ENCODE data around the gene ERFL.
"Not testable (repeated sequence)": the region's sequence is repeated elsewhere in the genome, so short reads cannot be mapped to it uniquely, and the experiment has no call there.

ERFL gene

GRCh38 chr19:41914424-41914834, 13.8 kb downstream of the ERFL start:
- not testable (repeated sequence) for H3K4me3 ChIP-seq (ENCODE audit: low read length); H3K27ac ChIP-seq (ENCODE audit: low read length); H3K9ac ChIP-seq (ENCODE audit: low read length); H3K9me3 ChIP-seq (ENCODE audit: control insufficient read depth, low read depth, low read length); H3K36me3 ChIP-seq (ENCODE audit: control insufficient read depth, low read depth, low read length); H3K4me1 ChIP-seq (ENCODE audit: control insufficient read depth, low read depth, low read length)
- H3K27me3 ChIP-seq (ENCODE audit: control insufficient read depth, insufficient read depth, low read length), result peaks cover 100% of the 10 kb centered on the region

- Histone ChIP-seq H3K9me3 (ENCODE audit: control insufficient read depth, low read depth, low read length) (no peaks in the 10 kb centered on the region), H3K4me3 (ENCODE audit: low read length) (no peak overlapping the region), H3K27ac (ENCODE audit: low read length) (no peak overlapping the region), H3K36me3 (ENCODE audit: control insufficient read depth, low read depth, low read length) (no peaks in the 10 kb centered on the region), H3K27me3 (ENCODE audit: control insufficient read depth, insufficient read depth, low read length) (peaks cover 100% of the 10 kb centered on the region), H3K4me1 (ENCODE audit: control insufficient read depth, low read depth, low read length) (no peaks in the 10 kb centered on the region), H3K9ac (ENCODE audit: low read length) (no peak overlapping the region)
Measured at GRCh38 chr19:41913538-41914423, 14.5 kb downstream of the ERFL start.

DNA sequence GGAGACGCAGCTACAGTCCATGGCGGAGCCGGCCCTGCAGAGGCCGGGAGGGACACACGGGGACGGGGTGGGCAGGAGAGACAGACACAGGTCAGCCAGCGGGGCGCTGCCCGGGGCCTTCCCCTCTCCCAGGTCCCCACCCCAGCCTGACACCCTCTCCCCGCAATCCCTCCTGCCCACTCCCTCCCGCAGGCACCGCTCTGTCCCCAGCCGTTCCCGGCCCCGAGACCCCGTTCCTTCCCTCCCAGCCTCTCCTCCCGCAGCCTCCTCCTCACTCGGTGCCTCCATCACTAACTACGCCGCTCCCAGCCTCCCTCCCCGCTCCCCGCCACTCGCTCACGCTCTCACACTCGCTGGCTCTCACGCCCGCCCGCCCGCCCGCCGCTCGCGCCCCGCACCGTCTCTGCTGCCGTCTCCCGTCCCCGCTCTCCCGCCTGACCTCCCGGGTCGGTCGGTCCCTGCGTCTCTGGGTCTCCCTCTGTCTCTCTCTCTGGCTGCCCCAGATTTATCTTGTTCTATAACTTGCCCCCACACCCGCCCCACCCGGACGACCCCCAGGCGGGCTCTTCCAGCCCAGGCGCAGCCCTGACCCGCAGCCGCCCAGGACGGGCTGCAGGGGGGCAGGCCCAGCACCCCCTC, 15.2 kb downstream of the ERFL start:
- Histone ChIP-seq H3K27me3 (ENCODE audit: control insufficient read depth, insufficient read depth, low read length) (peaks cover 94% of the 10 kb centered on the region), H3K4me3 (ENCODE audit: low read length) (peak overlapping the region; percentile 21), H3K36me3 (ENCODE audit: control insufficient read depth, low read depth, low read length) (no peaks in the 10 kb centered on the region), H3K9ac (ENCODE audit: low read length) (no peak overlapping the region), H3K9me3 (ENCODE audit: control insufficient read depth, low read depth, low read length) (no peaks in the 10 kb centered on the region), H3K27ac (ENCODE audit: low read length) (no peak overlapping the region), H3K4me1 (ENCODE audit: control insufficient read depth, low read depth, low read length) (no peaks in the 10 kb centered on the region)

DNA sequence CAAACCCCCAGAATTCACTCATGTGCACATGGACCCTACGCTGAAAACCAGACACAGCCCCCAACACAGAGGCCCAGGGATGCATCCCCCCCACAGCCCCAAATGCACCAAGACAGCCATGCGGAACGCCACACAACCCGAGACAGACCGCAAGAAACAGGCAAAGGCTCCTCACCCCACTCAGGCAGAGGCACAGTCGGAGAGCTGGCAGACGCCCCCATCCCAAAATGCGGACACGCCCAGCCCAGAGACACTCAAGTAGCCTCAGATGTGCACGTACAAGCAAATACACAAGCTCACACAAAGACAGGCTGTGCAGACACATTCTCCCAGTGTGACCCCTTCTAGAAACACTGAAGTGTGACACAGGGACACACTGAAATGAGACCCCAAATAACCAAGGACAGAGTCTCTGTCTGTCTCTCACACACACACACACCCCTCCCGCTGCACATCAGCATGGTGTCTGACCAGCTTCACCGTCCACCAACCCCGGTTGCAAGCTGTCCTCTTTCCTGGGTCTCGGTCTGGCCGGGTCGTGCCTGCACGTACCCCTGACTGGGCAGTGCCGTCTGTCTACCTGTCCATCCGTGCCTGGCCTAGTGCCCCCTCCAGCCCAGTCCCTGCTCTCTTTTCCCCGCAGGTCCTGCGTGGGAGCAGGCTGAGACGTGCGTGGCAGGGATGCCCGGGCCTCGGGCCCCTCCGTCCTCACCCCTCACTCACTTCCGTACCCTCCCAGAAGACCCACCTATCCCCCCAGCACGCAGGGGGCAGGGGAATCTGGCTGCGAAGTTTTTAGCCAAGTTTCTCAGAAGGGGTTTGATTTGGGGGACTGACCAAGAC, 16.1 kb downstream of the ERFL start:
- Histone ChIP-seq H3K27me3 (ENCODE audit: control insufficient read depth, insufficient read depth, low read length) (peaks cover 85% of the 10 kb centered on the region), H3K27ac (ENCODE audit: low read length) (no peak overlapping the region), H3K9me3 (ENCODE audit: control insufficient read depth, low read depth, low read length) (no peaks in the 10 kb centered on the region), H3K36me3 (ENCODE audit: control insufficient read depth, low read depth, low read length) (no peaks in the 10 kb centered on the region), H3K4me3 (ENCODE audit: low read length) (no peak overlapping the region), H3K9ac (ENCODE audit: low read length) (no peak overlapping the region), H3K4me1 (ENCODE audit: control insufficient read depth, low read depth, low read length) (no peaks in the 10 kb centered on the region)

- H3K27ac ChIP-seq (ENCODE audit: low read length), result no peak overlapping the region
- H3K9me3 ChIP-seq (ENCODE audit: control insufficient read depth, low read depth, low read length), result no peaks in the 10 kb centered on the region
- H3K4me3 ChIP-seq (ENCODE audit: low read length), result no peak overlapping the region
- peaks cover 77% of the 10 kb centered on the region for H3K27me3 ChIP-seq (ENCODE audit: control insufficient read depth, insufficient read depth, low read length)
- no peaks in the 10 kb centered on the region for H3K4me1 ChIP-seq (ENCODE audit: control insufficient read depth, low read depth, low read length)
- H3K9ac ChIP-seq (ENCODE audit: low read length), result no peak overlapping the region
- H3K36me3 ChIP-seq (ENCODE audit: control insufficient read depth, low read depth, low read length), result no peaks in the 10 kb centered on the region
Measured at GRCh38 chr19:41910992-41911888, 17.0 kb downstream of the ERFL start.

GRCh38 chr19:41910240-41910991, 17.8 kb downstream of the ERFL start:
- peaks cover 68% of the 10 kb centered on the region for H3K27me3 ChIP-seq (ENCODE audit: control insufficient read depth, insufficient read depth, low read length)
- no peak overlapping the region for H3K9ac ChIP-seq (ENCODE audit: low read length)
- no peaks in the 10 kb centered on the region for H3K9me3 ChIP-seq (ENCODE audit: control insufficient read depth, low read depth, low read length)
- H3K36me3 ChIP-seq (ENCODE audit: control insufficient read depth, low read depth, low read length), result no peaks in the 10 kb centered on the region
- H3K27ac ChIP-seq (ENCODE audit: low read length), result no peak overlapping the region
- no peak overlapping the region for H3K4me3 ChIP-seq (ENCODE audit: low read length)
- no peaks in the 10 kb centered on the region for H3K4me1 ChIP-seq (ENCODE audit: control insufficient read depth, low read depth, low read length)

GRCh38 chr19:41909706-41910105, 18.5 kb downstream of the ERFL start:
- Histone ChIP-seq H3K27ac (ENCODE audit: low read length) (no peak overlapping the region), H3K4me3 (ENCODE audit: low read length) (no peak overlapping the region), H3K9ac (ENCODE audit: low read length) (no peak overlapping the region), H3K9me3 (ENCODE audit: control insufficient read depth, low read depth, low read length) (no peaks in the 10 kb centered on the region), H3K4me1 (ENCODE audit: control insufficient read depth, low read depth, low read length) (no peaks in the 10 kb centered on the region), H3K36me3 (ENCODE audit: control insufficient read depth, low read depth, low read length) (no peaks in the 10 kb centered on the region), H3K27me3 (ENCODE audit: control insufficient read depth, insufficient read depth, low read length) (peaks cover 61% of the 10 kb centered on the region)

DNA sequence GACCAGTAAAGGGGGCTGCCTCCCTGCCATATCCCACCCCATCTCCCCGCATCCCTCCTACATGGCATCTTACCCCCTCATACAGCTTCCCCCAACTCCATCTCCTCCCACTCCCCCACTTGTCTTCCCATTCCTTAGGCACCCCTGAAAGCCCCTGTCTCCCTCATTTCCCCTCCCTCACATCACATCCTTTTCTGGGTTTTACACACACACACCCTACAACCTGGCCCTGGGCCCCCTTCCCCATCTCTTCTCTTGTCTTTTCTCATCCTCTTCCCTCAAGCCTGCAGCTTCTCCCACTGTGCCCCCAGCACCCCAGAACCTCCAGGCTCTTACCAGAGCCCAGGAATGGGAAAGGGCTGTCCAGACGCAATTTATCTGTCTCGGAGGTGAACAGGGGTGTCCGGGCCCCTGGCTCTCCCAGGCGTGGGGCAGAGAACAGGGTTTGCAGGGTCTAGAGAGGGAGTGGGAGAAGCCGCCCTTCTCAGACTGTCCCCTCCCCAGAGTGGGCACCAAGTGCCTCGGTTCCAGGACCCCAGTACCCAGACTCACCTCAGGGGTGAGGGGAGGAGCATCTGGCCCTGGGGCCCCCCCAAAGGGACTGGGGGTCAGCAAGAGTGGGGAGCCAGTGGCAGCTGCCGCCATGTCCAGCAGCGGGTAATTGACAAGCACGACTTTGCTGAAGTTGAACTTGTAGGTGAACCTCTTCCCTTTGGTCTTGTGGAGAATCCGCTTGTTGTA, 19.4 kb downstream of the ERFL start:
- Histone ChIP-seq H3K4me3 (ENCODE audit: low read length) (no peak overlapping the region), H3K27ac (ENCODE audit: low read length) (no peak overlapping the region), H3K27me3 (ENCODE audit: control insufficient read depth, insufficient read depth, low read length) (peaks cover 53% of the 10 kb centered on the region), H3K9ac (ENCODE audit: low read length) (no peak overlapping the region), H3K4me1 (ENCODE audit: control insufficient read depth, low read depth, low read length) (no peaks in the 10 kb centered on the region), H3K9me3 (ENCODE audit: control insufficient read depth, low read depth, low read length) (no peaks in the 10 kb centered on the region), H3K36me3 (ENCODE audit: control insufficient read depth, low read depth, low read length) (peaks cover 4% of the 10 kb centered on the region)

DNA sequence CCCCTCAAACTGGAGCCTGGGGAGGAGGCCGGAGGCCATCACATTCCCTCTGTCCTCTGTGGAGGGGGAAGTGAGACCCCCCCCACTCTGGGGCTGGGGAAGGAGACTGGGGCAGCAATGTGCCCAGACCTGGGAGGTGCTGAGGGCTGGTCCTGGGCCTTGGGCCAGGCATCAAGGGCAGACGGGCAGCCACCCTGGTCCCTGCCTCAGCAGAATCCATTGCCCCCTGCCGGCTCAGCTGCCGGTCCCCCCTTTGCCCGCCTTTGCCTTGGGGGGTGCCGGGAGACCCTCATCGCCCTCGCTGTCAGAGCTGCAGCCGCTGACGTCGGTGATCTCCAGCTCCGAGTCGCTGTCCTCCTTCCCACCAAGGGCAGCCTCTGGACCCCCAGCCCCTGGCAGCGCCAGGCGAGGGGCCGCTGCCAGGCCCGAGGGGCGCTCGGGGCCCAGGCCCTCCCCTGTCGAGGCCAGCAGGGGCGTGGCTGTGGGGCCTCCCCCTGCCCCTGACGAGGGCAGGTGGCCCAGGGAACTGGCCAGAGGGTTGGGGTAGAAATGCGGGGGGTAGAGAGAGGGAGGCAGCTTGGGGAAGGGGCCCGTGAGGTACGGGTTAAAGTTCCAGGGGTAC, 20.1 kb downstream of the ERFL start:
- Histone ChIP-seq H3K36me3 (ENCODE audit: control insufficient read depth, low read depth, low read length) (peaks cover 12% of the 10 kb centered on the region), H3K27me3 (ENCODE audit: control insufficient read depth, insufficient read depth, low read length) (peaks cover 45% of the 10 kb centered on the region), H3K9ac (ENCODE audit: low read length) (no peak overlapping the region), H3K9me3 (ENCODE audit: control insufficient read depth, low read depth, low read length) (no peaks in the 10 kb centered on the region), H3K4me1 (ENCODE audit: control insufficient read depth, low read depth, low read length) (no peaks in the 10 kb centered on the region), H3K4me3 (ENCODE audit: low read length) (no peak overlapping the region), H3K27ac (ENCODE audit: low read length) (no peak overlapping the region)

All from iPS-18a (cell line).